A673 (cell line): ENCODE results near the gene FREM1.

Experiments used
- EZH2 ChIP-seq: fragments of 200-600 bp; sonication (generic); IDR thresholded peaks from 2 replicates; pipeline ENCODE4 v1.6.1; 2017; ENCODE audit warnings: borderline replicate concordance, low read depth, mild to moderate bottlenecking, mixed read lengths, antibody characterized with exemption, low read length; ENCODE audit not compliant: poor library complexity, severe bottlenecking
- TF ChIP-seq, protein P1 (sequence below): fragments of 300-800, 200-600 bp; sonication (generic); conservative IDR thresholded peaks from 2 replicates; pipeline ENCODE4 v1.5.1; 2017; ENCODE audit warnings: low read depth, mild to moderate bottlenecking, antibody characterized with exemption, low read length, moderate library complexity, mixed read lengths

DNA sequence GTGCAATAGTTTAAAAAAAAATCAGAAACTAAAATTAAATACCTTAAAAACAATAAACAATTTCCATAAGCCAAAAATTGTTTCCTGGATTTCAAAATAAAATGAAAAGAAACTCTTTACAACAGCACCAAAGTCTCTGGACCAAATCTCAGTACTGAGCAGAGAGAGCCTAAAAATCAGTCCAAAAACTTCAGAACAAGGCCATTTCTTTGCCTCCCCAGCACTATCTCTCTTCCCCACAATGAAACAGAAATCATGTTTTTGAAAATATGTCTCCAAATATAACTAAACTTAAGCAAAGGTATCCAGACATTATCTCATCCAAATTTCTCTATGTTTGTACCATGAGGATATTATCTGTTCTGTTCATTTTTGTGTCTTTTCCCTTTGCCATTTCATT lies 1.0 kb downstream of the FREM1 start:
- TF ChIP-seq, protein P1, sequence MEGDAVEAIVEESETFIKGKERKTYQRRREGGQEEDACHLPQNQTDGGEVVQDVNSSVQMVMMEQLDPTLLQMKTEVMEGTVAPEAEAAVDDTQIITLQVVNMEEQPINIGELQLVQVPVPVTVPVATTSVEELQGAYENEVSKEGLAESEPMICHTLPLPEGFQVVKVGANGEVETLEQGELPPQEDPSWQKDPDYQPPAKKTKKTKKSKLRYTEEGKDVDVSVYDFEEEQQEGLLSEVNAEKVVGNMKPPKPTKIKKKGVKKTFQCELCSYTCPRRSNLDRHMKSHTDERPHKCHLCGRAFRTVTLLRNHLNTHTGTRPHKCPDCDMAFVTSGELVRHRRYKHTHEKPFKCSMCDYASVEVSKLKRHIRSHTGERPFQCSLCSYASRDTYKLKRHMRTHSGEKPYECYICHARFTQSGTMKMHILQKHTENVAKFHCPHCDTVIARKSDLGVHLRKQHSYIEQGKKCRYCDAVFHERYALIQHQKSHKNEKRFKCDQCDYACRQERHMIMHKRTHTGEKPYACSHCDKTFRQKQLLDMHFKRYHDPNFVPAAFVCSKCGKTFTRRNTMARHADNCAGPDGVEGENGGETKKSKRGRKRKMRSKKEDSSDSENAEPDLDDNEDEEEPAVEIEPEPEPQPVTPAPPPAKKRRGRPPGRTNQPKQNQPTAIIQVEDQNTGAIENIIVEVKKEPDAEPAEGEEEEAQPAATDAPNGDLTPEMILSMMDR = no peak
- TF ChIP-seq EZH2 = no peak
